Mesenchymal stem cell (in vitro differentiated cells and primary cell): ENCODE measurements around the gene LTF.
"Not testable (repeated sequence)": the region's sequence is repeated elsewhere in the genome, so short reads cannot be mapped to it uniquely, and the experiment has no call there.

Source experiments
- DNase-seq: peaks from one replicate; pipeline ENCODE4 v3.0.0-alpha.2; 2013
- H2AFZ ChIP-seq: one replicate; pipeline ENCODE4 v1.6.1; 2013; ENCODE audit warnings: low read depth, mild to moderate bottlenecking, control low read depth, inconsistent platforms, low read length, moderate library complexity
- H2AK5ac ChIP-seq: 2 replicates; pipeline ENCODE4 v1.6.1; 2013; ENCODE audit warnings: low read length, moderate library complexity, mild to moderate bottlenecking, inconsistent platforms; ENCODE audit not compliant: severe bottlenecking
- H2BK120ac ChIP-seq: one replicate; pipeline ENCODE4 v1.6.1; 2013; ENCODE audit warnings: low read depth, mild to moderate bottlenecking, inconsistent platforms, low read length, moderate library complexity
- H2BK12ac ChIP-seq, 2 experiments: one replicate each; pipeline ENCODE4 v1.6.1; 2013; ENCODE audit warnings: inconsistent platforms in 2 of 2, low read length in 2 of 2, mild to moderate bottlenecking in 2 of 2, moderate library complexity in 2 of 2, control low read depth in 1 of 2
- H2BK15ac ChIP-seq: one replicate; pipeline ENCODE4 v1.6.1; 2013; ENCODE audit warnings: mild to moderate bottlenecking, low read depth, inconsistent platforms; ENCODE audit not compliant: poor library complexity, severe bottlenecking
- H2BK5ac ChIP-seq: 2 replicates; pipeline ENCODE4 v1.6.1; 2013; ENCODE audit warnings: low read depth, mild to moderate bottlenecking, low read length, control low read depth, inconsistent platforms; ENCODE audit not compliant: poor library complexity, severe bottlenecking
- H3K14ac ChIP-seq, 2 experiments: one replicate each; pipeline ENCODE4 v1.6.1; 2013; ENCODE audit warnings: inconsistent platforms in 2 of 2, low read length in 2 of 2, control low read depth in 1 of 2, mild to moderate bottlenecking in 1 of 2, moderate library complexity in 1 of 2
- H3K18ac ChIP-seq, 2 experiments: one replicate each; pipeline ENCODE4 v1.6.1; 2013; ENCODE audit warnings: inconsistent platforms in 2 of 2, low read length in 2 of 2, control low read depth in 1 of 2, low read depth in 1 of 2, mild to moderate bottlenecking in 1 of 2
- H3K23ac ChIP-seq, 2 experiments: one replicate each; pipeline ENCODE4 v1.6.1; 2013; ENCODE audit warnings: inconsistent platforms in 2 of 2, low read length in 2 of 2, mild to moderate bottlenecking in 2 of 2, moderate library complexity in 2 of 2, control low read depth in 1 of 2
- H3K27ac ChIP-seq: 2 replicates; pipeline ENCODE4 v1.5.1; 2013; ENCODE audit warnings: mild to moderate bottlenecking, moderate library complexity, low read length, control low read depth, inconsistent platforms; ENCODE audit not compliant: poor library complexity, severe bottlenecking
- H3K27me3 ChIP-seq, 2 experiments: 2 replicates each; pipeline versions ENCODE4 v1.6.1 to v1.7.0; 2013; ENCODE audit warnings: low read length in 2 of 2, mild to moderate bottlenecking in 2 of 2, moderate library complexity in 2 of 2, control low read depth in 1 of 2, inconsistent platforms in 1 of 2; ENCODE audit not compliant: control insufficient read depth in 1 of 2, insufficient read depth in 1 of 2
- H3K36me3 ChIP-seq, 2 experiments: 2 replicates each; pipeline versions ENCODE4 v1.6.1 to v1.7.0; 2013; ENCODE audit warnings: low read length in 2 of 2, control low read depth in 1 of 2, inconsistent platforms in 1 of 2, low read depth in 1 of 2, mild to moderate bottlenecking in 1 of 2; ENCODE audit not compliant: insufficient read depth in 2 of 2, control insufficient read depth in 1 of 2
- H3K4ac ChIP-seq, 2 experiments: one replicate each; pipeline ENCODE4 v1.6.1; 2013; ENCODE audit warnings: inconsistent platforms in 2 of 2, low read length in 2 of 2, mild to moderate bottlenecking in 2 of 2, moderate library complexity in 2 of 2, control low read depth in 1 of 2, low read depth in 1 of 2
- H3K4me1 ChIP-seq: 2 replicates; pipeline ENCODE4 v1.6.1; 2013; ENCODE audit warnings: low read depth, low read length, control low read depth; ENCODE audit not compliant: control insufficient read depth, insufficient read depth
- H3K4me2 ChIP-seq: 2 replicates; pipeline ENCODE4 v1.6.1; 2013; ENCODE audit warnings: low read length, mild to moderate bottlenecking, inconsistent platforms; ENCODE audit not compliant: poor library complexity, severe bottlenecking
- H3K4me3 ChIP-seq, 2 experiments: 2 replicates each; pipeline versions ENCODE4 v1.5.1 to v1.7.0; 2013; ENCODE audit warnings: low read length in 2 of 2, mild to moderate bottlenecking in 2 of 2, control low read depth in 1 of 2, low read depth in 1 of 2; ENCODE audit not compliant: insufficient read depth in 1 of 2
- H3K79me1 ChIP-seq: replicated peaks from 2 replicates; pipeline ENCODE4 v1.6.1; 2013; ENCODE audit warnings: mild to moderate bottlenecking, control low read depth, low read length, inconsistent platforms; ENCODE audit not compliant: poor library complexity, severe bottlenecking
- H3K9ac ChIP-seq: 2 replicates; pipeline ENCODE4 v1.7.0; 2013; ENCODE audit warnings: mild to moderate bottlenecking, low read length, moderate library complexity
- H3K9me3 ChIP-seq: 2 replicates; pipeline ENCODE4 v1.7.0; 2013; ENCODE audit warnings: mild to moderate bottlenecking, low read length; ENCODE audit not compliant: control insufficient read depth
- H4K8ac ChIP-seq: one replicate; pipeline ENCODE4 v1.6.1; 2013; ENCODE audit warnings: inconsistent platforms, mild to moderate bottlenecking, low read length, moderate library complexity
- H4K91ac ChIP-seq: one replicate; pipeline ENCODE4 v1.6.1; 2013; ENCODE audit warnings: mild to moderate bottlenecking, low read length, inconsistent platforms
- WGBS: methylation state at CpG from one replicate; pipeline ENCODE4 v1.1.7; 2013; ENCODE audit warnings: mixed read lengths; 5-methylcytosine and 5-hydroxymethylcytosine counted together

Gene LTF

GRCh38 chr3:46389306-46389705 lies 75.4 kb downstream of the LTF start:
- Histone ChIP-seq H2AK5ac (no peak overlapping the region), H2BK12ac (no peak overlapping the region), H3K36me3 (no peaks in the 10 kb centered on the region), H4K91ac (no peak overlapping the region), H2AFZ (no peak overlapping the region), H3K4me1 (peaks cover 2% of the 10 kb centered on the region), H3K9me3 (no peaks in the 10 kb centered on the region), H3K14ac (no peak overlapping the region), H2BK15ac (no peak overlapping the region), H3K4me3 (no peak overlapping the region), H4K8ac (no peak overlapping the region), H3K4ac (no peak overlapping the region), H3K23ac (no peak overlapping the region), H2BK5ac (no peak overlapping the region), H2BK120ac (no peak overlapping the region), H3K79me1 (no peaks in the 10 kb centered on the region), H3K4me2 (no peak overlapping the region), H3K18ac (no peak overlapping the region), H3K27me3 (peaks cover 14 to 16% of the 10 kb centered on the region in 2 experiments), H3K27ac (no peak overlapping the region), H3K9ac (no peak overlapping the region)
- DNase-seq: no peak
- WGBS: 76% methylated on average over 6 of the region's 6 CpGs

GRCh38 chr3:46388847-46389246 lies 75.9 kb downstream of the LTF start:
- H3K4ac ChIP-seq, H2AK5ac ChIP-seq, H3K14ac ChIP-seq, H3K27ac ChIP-seq, DNase-seq, H3K4me3 ChIP-seq, H2BK5ac ChIP-seq, H3K18ac ChIP-seq, H3K23ac ChIP-seq, H4K91ac ChIP-seq, H3K4me1 ChIP-seq, H2BK120ac ChIP-seq, H3K4me2 ChIP-seq, H2AFZ ChIP-seq, H2BK15ac ChIP-seq, H3K9ac ChIP-seq, H4K8ac ChIP-seq, H3K9me3 ChIP-seq, H3K36me3 ChIP-seq, H2BK12ac ChIP-seq, H3K79me1 ChIP-seq: not testable (repeated sequence)
- 93% methylated on average over 4 of the region's 4 CpGs for WGBS
- H3K27me3 ChIP-seq: peaks cover 14 to 17% of the 10 kb centered on the region in 2 experiments

GRCh38 chr3:46386205-46386604 lies 78.5 kb downstream of the LTF start:
- Histone ChIP-seq H3K4ac (no peak overlapping the region), H3K27me3 (peaks cover 11 to 28% of the 10 kb centered on the region in 2 experiments), H3K79me1 (no peaks in the 10 kb centered on the region), H3K18ac (no peak overlapping the region), H3K9ac (peak overlapping the region; percentile 34), H2BK120ac (no peak overlapping the region), H2BK5ac (no peak overlapping the region), H3K27ac (no peak overlapping the region), H3K9me3 (no peaks in the 10 kb centered on the region), H3K4me2 (no peak overlapping the region), H2BK12ac (no peak overlapping the region), H3K14ac (no peak overlapping the region), H4K8ac (peak overlapping the region; percentile 19), H3K4me3 (no peak overlapping the region), H4K91ac (no peak overlapping the region), H3K4me1 (no peaks in the 10 kb centered on the region), H2BK15ac (no peak overlapping the region), H2AK5ac (no peak overlapping the region), H2AFZ (no peak overlapping the region), H3K23ac (no peak overlapping the region), H3K36me3 (no peaks in the 10 kb centered on the region)
- WGBS: 24% methylated on average over 4 of the region's 4 CpGs
- peak; percentile 55 for DNase-seq
